Epithelial cell of esophagus (primary cell): ENCODE results near the gene TMEM247.
A peak's percentile ranks its signal among the peaks of the same experiment; 100 is the strongest.

Source experiments
- DNase-seq: peaks from one replicate; pipeline ENCODE4 v3.0.0; 2010; ENCODE audit warnings: low read depth
- H3K4me3 ChIP-seq: 2 replicates; pipeline ENCODE4 v1.5.1; 2011; ENCODE audit warnings: mild to moderate bottlenecking, low read length, control low read depth
- TF ChIP-seq, protein P1 (sequence below): IDR thresholded peaks from 2 replicates; pipeline ENCODE4 v1.5.1; 2011; ENCODE audit warnings: low read depth, mild to moderate bottlenecking, low read length, control low read depth, inconsistent platforms; ENCODE audit not compliant: insufficient read depth; ENCODE audit errors: missing control alignments

TMEM247 gene

DNA sequence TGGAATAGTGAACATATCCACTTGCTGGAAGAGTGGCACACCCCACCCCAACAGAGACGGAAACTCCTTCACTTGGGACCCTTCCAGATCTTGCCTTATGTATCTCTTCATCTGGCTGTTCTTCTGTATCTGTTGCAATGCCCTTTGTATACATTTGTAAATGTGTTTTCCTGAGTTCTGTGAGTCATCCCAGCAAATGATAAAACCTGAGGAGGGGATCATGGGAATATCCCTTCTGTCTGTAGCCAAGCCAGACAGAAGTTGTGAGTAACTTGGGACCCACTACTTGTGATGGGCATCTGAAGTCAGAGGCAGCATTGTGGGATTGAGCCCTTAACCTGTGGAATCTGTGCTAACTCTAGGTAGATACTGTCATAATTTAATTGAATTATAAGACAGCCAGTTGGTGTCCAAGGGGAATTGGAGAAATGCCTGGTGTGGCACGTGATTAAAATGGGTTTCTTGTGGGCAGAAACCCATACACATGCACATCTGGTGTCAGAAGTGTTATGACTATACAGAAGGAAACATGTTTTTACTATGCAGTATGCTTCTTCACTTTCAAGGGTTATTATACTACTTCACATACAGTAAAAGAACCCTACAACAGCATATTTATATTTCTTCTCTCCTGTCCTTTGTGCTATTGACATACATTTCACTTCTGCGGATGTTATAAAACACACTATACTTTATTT is 32.3 kb upstream of the TMEM247 start:
- DNase-seq, result no peak
- TF ChIP-seq, protein P1, sequence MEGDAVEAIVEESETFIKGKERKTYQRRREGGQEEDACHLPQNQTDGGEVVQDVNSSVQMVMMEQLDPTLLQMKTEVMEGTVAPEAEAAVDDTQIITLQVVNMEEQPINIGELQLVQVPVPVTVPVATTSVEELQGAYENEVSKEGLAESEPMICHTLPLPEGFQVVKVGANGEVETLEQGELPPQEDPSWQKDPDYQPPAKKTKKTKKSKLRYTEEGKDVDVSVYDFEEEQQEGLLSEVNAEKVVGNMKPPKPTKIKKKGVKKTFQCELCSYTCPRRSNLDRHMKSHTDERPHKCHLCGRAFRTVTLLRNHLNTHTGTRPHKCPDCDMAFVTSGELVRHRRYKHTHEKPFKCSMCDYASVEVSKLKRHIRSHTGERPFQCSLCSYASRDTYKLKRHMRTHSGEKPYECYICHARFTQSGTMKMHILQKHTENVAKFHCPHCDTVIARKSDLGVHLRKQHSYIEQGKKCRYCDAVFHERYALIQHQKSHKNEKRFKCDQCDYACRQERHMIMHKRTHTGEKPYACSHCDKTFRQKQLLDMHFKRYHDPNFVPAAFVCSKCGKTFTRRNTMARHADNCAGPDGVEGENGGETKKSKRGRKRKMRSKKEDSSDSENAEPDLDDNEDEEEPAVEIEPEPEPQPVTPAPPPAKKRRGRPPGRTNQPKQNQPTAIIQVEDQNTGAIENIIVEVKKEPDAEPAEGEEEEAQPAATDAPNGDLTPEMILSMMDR, result no peak
- no peak overlapping the region for H3K4me3 ChIP-seq

DNA sequence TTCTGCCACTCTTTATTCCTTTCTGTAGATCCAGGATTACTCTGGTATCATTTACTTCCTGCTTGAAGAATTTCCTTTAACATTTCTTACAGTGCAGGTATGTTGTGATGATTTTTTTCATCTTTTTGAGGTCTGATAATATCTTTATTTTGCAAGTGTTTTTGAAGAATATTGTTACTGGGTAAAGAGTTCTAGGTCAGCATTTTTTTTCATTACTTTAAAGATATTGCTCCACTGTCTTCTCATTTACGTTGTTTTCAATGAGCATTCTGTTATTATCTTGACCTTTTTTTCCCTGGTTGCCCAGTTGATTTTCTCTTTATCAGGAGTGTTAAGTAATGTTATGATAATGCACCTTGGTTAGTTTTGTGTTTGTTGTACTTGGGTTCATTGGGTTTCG is 31.7 kb upstream of the TMEM247 start:
- H3K4me3 ChIP-seq, result no peak overlapping the region
- TF ChIP-seq, protein P1, result no peak
- DNase-seq, result no peak

DNA sequence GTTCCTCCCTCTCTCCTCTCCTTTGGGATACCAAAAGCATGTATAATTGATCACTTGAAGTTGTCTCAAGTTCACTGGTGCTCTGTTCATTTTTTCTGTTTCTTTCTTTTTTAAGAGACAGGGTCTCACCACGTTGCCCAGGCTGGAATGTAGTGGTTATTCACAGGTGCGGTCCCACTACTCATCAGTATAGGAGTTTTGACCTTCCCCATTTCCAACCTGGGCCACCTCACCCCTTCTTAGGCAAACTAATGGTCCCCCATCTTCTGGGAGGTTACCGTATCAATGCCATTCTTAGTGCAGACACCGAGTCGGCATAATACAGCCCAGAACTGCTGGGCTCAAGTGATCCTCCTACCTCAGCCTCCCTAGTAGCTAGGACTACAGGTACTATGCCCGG is 31.3 kb upstream of the TMEM247 start:
- TF ChIP-seq, protein P1, result no peak
- DNase-seq, result no peak
- no peak overlapping the region for H3K4me3 ChIP-seq

DNA sequence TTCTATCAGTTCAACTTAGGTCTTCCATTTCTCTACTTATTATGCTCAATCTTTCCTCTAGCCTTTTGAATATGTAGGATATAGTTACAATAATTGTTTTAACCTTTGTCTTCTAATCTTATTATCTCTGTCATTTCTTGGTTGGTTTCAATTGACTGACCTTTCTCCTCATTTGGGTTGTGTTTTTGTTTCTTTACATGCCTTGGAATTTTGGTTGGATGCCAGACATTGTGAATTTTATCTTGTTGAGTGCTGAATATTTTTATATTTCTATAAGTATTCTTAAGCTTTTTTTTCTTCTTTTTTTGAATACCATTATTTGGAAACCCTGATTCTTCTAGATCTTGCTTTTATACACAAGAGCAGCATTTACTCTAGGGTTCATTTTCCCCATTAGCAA is 30.7 kb upstream of the TMEM247 start:
- TF ChIP-seq, protein P1, result no peak
- no peak for DNase-seq
- H3K4me3 ChIP-seq, result no peak overlapping the region

DNA sequence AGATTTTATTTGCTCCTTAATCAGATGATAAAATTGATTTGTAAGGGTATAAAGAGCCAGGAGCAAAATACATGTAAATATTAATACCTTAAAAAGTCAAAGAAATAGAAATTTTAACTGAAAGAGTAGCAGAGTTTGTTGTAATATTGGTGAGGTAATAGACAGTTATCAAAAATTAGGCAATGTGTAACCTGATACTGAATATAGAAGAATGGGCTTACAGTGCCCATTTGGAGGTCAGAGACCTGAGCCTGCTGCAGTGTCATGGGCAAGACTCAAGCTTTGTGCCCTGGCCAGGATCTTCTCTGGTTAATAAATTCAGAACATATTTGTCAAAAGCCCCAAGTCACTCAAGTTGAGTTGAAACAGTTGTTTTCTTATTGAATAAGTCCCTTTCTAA is 29.7 kb upstream of the TMEM247 start:
- TF ChIP-seq, protein P1, result no peak
- DNase-seq, result no peak
- H3K4me3 ChIP-seq, result no peak overlapping the region

GRCh38 chr2:46451131-46451711 is 28.1 kb upstream of the TMEM247 start:
- no peak overlapping the region for H3K4me3 ChIP-seq
- peak; percentile 69 for DNase-seq
- TF ChIP-seq, protein P1, result no peak

- H3K4me3 ChIP-seq, result no peak overlapping the region
- TF ChIP-seq, protein P1, result no peak
These were observed 22.6 kb upstream of the TMEM247 start for GRCh38 chr2:46456789-46457188.

More at GRCh38 chr2:46456789-46457188, 22.6 kb upstream of the TMEM247 start:
- DNase-seq, result no peak
